Measurements from ENCODE around the gene AAMDC. TPM values are rescaled to one million over a fixed set of nuclear protein-coding genes. Genes with fewer than 3 reads are reported as not detected.
A peak's percentile ranks its signal among the peaks of the same experiment; 100 is the strongest.

AAMDC gene
- total RNA-seq, 4 donors from 2014 or later, result 10.9 to 31.5 (median 28.1) TPM

DNA sequence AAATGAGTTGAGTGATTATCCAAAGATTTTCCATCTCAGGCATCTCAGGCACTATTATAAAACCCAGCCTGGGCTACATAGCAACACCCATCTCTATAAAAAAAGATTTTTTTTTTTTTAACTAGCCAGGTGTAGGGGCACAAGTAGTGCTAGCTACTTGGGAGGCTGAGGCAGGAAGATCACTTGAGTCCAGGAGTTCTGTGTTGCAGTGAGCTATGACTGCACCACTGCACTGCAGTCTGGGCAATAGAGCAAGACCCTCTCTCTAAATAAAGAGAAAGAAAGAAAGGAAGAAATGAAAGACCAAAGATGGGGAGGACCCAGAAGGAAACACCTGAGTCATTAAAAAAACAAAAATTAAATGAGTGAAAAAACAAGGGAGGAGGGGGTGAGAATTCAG, 14.5 kb upstream of the AAMDC start:
- no peak for TF ChIP-seq POLR2A (IDR thresholded peaks at IDR 0.05)
- TF ChIP-seq, protein P1, sequence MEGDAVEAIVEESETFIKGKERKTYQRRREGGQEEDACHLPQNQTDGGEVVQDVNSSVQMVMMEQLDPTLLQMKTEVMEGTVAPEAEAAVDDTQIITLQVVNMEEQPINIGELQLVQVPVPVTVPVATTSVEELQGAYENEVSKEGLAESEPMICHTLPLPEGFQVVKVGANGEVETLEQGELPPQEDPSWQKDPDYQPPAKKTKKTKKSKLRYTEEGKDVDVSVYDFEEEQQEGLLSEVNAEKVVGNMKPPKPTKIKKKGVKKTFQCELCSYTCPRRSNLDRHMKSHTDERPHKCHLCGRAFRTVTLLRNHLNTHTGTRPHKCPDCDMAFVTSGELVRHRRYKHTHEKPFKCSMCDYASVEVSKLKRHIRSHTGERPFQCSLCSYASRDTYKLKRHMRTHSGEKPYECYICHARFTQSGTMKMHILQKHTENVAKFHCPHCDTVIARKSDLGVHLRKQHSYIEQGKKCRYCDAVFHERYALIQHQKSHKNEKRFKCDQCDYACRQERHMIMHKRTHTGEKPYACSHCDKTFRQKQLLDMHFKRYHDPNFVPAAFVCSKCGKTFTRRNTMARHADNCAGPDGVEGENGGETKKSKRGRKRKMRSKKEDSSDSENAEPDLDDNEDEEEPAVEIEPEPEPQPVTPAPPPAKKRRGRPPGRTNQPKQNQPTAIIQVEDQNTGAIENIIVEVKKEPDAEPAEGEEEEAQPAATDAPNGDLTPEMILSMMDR (IDR thresholded peaks at IDR 0.05), result no peak
- H3K27ac ChIP-seq, result no peak overlapping the region
- intact Hi-C loops (cut with DNase I; ENCODE audit: low total_unique reads), result no loop called here
- H3K36me3 ChIP-seq, result no peaks in the 10 kb centered on the region
- H3K9me3 ChIP-seq, result no peaks in the 10 kb centered on the region
- DNase-seq, result no peak
- H3K4me3 ChIP-seq, result no peak overlapping the region
- no peaks in the 10 kb centered on the region for H3K4me1 ChIP-seq
- no peaks in the 10 kb centered on the region for H3K27me3 ChIP-seq

DNA sequence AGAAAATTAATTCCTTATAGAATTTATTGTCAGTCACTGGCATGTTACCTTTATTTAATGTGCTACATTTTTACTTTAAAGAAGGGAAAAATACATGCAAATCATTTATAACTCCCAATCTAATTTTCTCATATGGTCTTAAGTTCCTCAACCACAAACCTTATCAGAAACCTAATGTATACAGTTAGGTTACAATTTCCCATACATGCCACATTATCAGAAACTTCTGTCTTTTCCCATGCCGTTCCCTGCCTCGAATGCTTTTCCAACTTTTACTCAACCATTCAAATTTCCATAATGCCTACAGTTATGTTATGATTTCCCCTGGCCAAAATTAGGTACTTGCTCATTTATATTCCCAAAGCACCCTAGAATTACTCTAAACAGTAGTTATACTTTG, 14.0 kb upstream of the AAMDC start:
- intact Hi-C loops (cut with DNase I; ENCODE audit: low total_unique reads), result no loop called here
- H3K4me3 ChIP-seq, result no peak overlapping the region

DNA sequence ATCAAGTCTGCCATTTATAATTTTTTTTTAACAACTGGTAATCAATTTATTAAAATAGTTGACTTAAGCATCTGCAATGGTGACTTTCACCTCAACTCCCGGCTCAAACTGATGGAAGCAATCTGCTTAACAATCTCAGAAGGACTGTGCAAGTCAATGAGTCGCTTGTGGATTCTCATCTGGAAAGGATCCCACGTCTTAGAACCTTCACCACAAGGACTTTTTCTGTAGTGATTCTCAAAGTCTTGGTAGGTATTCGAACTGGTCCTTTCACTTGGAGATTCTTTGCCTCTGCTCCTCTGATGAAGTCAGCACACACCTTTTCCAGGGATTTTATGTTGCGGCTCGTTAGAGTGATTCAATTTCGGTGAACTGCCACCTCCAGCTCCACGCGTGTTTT, 7.7 kb upstream of the AAMDC start:
- no peak overlapping the region for H3K27ac ChIP-seq
- no peaks in the 10 kb centered on the region for H3K27me3 ChIP-seq
- DNase-seq, result no peak
- H3K9me3 ChIP-seq, result no peaks in the 10 kb centered on the region
- intact Hi-C loops (cut with DNase I; ENCODE audit: low total_unique reads), result no loop called here
- H3K4me3 ChIP-seq, result no peak overlapping the region
- H3K36me3 ChIP-seq, result no peaks in the 10 kb centered on the region
- no peak for TF ChIP-seq POLR2A (IDR thresholded peaks at IDR 0.05)
- TF ChIP-seq, protein P1 (IDR thresholded peaks at IDR 0.05), result no peak
- H3K4me1 ChIP-seq, result peaks cover 1 to 2% of the 10 kb centered on the region in 2 donors

More for the DNA sequence above, 14.0 kb upstream of the AAMDC start:
- Histone ChIP-seq H3K27ac (no peak overlapping the region), H3K36me3 (no peaks in the 10 kb centered on the region), H3K4me1 (no peaks in the 10 kb centered on the region), H3K27me3 (no peaks in the 10 kb centered on the region), H3K9me3 (no peaks in the 10 kb centered on the region)
- DNase-seq, result no peak
- TF ChIP-seq POLR2A (IDR thresholded peaks at IDR 0.05), result no peak
- TF ChIP-seq, protein P1 (IDR thresholded peaks at IDR 0.05), result no peak

DNA sequence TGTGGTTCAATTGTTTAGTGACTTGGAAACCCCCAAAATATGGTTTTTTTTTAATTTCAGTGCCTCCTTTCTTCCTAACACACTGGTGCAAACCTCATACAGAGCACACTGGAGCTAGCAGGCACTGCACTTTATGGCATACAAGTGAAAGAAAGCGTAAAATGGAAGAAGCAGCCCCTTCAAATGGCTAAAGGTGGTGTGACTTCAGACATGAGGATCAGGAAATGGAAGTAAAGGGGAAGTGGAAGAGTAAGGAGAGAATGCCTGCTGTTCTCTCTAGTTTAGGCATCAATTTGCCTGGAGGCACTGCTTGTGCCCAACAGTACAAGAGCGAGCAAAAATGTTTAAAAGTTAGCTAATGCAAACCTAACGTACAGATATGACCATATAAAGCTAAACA, 6.1 kb upstream of the AAMDC start:
- Histone ChIP-seq H3K27ac (no peak overlapping the region), H3K4me1 (peaks cover 8 to 10% of the 10 kb centered on the region in 2 donors), H3K27me3 (no peaks in the 10 kb centered on the region), H3K36me3 (no peaks in the 10 kb centered on the region), H3K4me3 (no peak overlapping the region), H3K9me3 (no peaks in the 10 kb centered on the region)
- TF ChIP-seq POLR2A (IDR thresholded peaks at IDR 0.05), result no peak
- TF ChIP-seq, protein P1 (IDR thresholded peaks at IDR 0.05), result no peak
- intact Hi-C loops (cut with DNase I; ENCODE audit: low total_unique reads), result no loop called here
- no peak for DNase-seq

DNA sequence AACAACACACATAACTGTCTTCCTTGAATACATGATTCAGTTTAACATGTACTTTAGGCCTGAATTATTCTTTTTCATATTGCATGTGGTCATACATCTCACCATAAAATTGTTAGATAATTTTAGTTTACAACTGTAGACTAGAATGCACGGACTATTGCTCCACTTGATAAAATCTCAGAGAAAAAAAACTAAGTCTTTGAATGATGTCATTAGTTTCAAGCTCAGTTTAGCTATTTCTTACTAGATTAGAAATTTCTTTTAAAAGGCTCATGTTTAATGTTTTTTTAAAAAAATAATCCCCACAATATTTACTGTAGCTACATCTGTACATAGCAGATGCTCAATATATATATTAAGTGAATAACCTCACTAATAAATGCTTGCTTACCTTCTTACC, 5.5 kb upstream of the AAMDC start:
- no peaks in the 10 kb centered on the region for H3K27me3 ChIP-seq
- peaks cover 8 to 10% of the 10 kb centered on the region in 2 donors for H3K4me1 ChIP-seq
- DNase-seq, result no peak
- no peaks in the 10 kb centered on the region for H3K9me3 ChIP-seq
- H3K4me3 ChIP-seq, result no peak overlapping the region
- intact Hi-C loops (cut with DNase I; ENCODE audit: low total_unique reads), result no loop called here
- TF ChIP-seq POLR2A (IDR thresholded peaks at IDR 0.05), result no peak
- no peak overlapping the region for H3K27ac ChIP-seq
- no peaks in the 10 kb centered on the region for H3K36me3 ChIP-seq

DNA sequence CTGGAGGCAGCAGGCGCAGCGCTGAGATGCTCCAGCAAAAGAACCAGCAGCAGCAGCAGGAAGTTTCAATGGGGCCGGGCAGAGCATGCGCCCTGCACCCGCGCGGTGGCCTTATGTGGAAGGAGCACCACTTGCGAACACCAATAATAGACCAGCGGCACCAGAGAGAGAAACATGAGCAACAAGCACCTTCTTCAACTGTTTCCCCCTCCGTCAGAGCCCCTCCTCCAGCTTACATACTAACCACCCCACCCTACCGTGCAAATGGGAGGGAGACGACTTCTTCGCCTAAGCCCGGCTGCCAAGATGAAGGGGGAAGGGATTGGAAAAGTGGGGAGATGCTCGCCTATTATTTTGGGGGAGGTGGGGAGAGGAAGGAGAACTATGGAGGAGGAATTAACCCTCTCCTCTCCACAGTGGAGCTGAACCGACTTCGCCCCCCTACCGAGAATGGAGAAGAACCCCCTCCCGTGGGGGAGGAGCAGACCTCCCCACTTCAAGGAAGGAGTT, 1.5 kb upstream of the AAMDC start:
- Histone ChIP-seq H3K36me3 (no peaks in the 10 kb centered on the region), H3K4me3 (peak overlapping the region; percentile 91 to 100), H3K27me3 (no peaks in the 10 kb centered on the region), H3K9me3 (no peaks in the 10 kb centered on the region), H3K4me1 (peaks cover 8 to 10% of the 10 kb centered on the region in 2 donors), H3K27ac (peak overlapping the region; percentile 93 to 98)
- intact Hi-C loops (cut with DNase I; ENCODE audit: low total_unique reads), result no loop called here
- peak; percentile 73 to 74 for DNase-seq
- TF ChIP-seq, protein P1 (IDR thresholded peaks at IDR 0.05), result peak in 3 of 4 experiments; percentile 9 to 47 (median 25)
- TF ChIP-seq POLR2A (IDR thresholded peaks at IDR 0.05), result peak; percentile 52 to 83

Measured in uterus (tissue), 4 donors.